CD4-positive, alpha-beta T cell treated with Interferon gamma for 1 hour (primary cell): ENCODE data around the gene PUM2.
"Not testable (repeated sequence)": the region's sequence is repeated elsewhere in the genome, so short reads cannot be mapped to it uniquely, and the experiment has no call there.

ENCODE experiments used
- DNase-seq: peaks from one replicate; pipeline ENCODE4 v3.0.0-alpha.2; 2020

The PUM2 gene

DNA sequence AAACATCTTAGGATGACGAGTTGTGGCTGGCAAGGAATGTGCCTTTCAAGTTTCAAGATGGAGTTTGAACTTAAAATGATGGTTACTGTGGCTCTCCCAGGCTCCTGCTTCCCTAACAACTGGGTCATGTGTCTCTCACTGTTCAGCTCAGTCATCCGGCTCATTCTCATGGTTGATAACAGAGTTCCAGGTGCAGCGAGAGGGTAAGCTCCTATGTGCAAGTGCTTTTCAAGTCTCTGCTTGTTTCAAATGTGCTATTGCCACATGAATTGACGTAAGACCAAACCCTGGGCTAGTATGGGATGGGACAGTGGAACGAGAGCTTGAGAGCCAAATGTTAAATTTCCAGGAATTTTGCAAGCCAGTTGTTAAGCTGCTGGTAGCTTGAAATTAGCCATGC is 19.5 kb upstream of the PUM2 start:
- DNase-seq: no peak

DNA sequence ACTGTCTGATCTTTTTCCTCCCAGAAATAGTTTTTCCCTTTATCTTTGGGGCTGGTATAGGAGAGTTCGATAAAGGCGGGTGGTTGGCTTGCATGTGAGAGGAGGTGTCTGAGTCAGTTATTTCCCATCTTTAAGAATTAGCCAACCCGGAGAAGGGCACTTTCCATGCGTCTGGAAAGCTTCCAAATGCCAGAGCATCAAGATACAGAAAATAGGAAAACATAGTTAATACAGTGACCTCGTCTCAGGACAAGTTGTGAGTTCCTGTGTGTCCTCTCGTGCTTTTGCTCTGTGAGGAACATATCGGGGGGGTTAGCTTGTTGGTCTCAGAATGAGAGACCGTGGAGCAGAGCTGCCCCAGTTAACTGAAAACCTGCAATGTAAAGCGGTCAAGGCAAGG is 18.7 kb upstream of the PUM2 start:
- no peak for DNase-seq

DNA sequence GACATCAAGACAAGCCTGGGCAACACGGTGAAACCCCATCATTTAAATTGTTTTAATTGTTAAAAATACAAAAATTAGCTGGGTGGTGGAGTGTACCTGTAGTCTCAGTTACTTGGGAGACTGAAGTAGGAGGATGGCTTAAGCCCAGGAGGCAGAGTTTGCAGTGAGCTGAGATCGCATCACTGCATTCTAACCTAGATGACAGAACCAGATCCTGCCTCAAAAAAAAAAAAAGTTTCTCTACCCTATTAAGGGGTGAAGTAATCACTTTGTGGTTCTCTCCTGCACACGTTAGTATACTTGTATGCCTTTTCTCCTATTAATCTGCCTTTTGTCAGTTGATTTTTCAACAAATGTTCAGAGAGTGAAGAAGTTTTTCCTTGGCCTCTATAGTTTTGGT is 18.1 kb upstream of the PUM2 start:
- no peak for DNase-seq

DNA sequence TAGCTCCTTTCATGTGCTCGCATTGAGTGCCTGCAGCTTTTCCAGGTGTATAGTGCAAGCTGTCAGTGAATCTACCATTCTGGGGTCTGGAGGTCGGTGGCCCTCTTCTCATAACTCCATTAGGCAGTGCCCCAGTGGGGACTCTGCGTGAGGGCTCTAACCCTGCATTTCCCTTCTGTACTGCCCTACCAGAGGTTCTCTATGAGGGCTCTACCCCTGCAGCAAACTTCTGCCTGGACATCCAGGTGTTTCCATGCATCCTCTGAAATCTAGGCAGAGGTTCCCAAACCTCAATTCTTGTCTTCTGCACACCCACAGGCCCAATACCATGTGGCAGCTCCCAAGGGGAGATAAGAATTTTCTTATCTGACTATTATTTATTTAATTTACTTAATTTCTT is 17.3 kb upstream of the PUM2 start:
- not testable (repeated sequence) for DNase-seq

DNA sequence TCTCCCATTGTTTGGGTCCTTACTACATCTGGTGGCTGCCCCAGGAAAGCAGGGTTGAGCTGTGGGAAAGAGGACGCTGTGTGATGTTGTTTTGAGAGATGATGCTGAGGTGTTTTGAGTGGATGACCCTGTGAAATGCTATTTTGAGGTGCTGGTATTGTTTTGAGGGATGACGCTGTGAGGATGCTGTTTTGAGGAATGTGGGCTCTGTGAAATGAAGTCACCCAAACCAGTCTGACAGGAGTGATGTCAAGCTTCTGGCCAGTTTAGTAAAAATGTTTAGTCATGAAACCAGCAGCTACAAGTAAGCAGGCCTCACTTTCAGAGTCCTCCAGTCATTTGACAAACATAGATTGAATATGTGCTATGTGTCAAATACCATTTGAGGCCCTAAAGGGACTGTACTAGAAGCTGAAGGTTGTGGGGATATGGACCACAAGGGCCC is 16.1 kb upstream of the PUM2 start:
- DNase-seq: no peak

DNA sequence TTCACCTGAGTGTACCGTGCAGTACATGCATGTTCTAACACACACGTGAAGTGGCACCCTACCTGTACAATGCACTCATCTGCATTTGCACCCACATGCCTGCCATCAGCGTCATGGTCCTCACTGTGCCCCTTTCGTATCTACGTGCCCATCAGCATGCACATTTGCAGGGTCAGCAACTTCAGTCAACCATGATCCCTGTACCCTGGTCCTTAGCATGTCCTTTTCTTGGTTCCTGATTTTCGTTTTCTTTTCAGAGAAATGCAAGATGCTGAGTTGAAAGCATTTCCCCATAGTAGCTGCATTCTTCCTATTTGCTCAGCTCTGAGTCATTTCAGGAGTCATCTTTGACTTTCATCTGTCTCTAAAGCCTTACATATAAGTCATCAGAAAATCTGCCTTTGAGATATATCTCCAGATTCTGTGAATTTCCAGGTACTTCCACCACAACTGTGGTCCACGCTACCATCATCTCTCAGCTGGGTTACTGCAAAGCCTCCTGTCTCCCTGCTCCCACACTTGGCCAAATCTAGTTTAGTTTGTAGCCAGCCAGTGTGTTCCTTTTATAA is 14.7 kb upstream of the PUM2 start:
- no peak for DNase-seq

DNA sequence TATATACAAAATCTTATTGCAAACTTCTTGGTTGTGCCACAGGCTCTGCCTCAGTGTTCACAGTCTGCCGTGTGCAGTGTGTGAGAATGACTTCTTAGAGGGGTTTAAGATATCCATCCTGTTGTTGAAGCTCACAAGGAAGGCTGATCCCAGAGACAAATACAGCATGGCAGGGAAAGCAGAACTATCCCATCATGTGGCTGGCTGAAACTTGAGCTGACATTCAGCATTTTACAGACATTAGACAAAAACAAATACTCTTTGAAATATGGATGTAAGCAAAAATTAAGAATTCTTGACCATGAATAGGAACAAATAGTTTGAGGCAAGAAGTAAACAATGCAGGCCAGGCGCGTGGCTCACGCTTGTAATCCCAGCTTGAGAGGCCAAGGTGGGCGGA is 12.9 kb upstream of the PUM2 start:
- DNase-seq: no peak

DNA sequence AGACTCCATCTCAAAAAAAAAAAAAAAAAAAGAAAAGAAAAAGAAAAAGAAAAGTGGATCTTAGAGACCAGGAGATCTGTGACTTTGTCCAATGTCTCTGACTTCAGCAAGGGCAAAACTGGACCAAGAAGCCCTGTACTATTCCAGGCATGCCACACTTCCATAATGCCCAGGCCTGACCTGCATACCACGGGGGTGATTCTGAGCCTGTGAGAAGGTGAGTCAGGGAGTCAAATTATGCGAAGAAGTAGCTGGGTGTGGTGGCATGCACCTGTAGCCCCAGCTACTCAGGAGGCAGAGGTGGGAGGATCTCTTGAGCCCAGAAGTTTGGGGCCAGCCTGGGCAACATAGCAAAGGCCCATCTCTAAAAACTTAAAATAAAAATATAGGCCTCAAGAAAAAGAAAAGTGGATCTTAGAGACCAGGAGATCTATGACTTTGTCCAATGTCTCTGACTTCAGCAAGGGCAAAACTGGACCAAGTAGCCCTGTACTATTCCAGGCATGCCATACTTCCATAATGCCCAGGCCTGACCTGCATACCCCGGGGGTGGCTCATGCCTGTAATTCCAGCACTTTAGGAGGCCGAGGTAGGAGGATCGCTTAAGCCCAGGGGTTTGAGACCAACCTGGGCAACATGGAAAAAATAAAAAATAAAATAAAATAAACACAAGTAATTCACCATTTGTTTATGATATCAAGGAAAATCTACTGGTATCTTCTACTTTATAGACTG is 12.2 kb upstream of the PUM2 start:
- DNase-seq: no peak

DNA sequence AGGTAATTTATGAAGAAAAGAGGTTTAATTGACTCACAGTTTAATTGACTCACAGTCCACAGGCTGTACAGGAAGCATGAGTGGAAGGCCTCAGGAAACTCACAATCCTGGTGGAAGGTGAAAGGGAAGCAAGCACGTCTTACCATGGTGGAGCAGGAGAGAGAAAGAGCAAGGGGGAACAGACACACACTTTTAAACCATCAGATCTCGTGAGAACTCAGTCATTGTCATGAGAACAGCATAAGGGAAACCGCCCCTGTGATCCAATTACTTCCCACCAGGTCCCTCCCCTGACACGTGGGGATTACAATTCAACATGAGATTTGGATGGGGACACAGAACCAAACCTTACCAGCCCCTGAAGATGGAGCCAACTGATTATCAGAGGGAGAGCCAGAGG is 11.2 kb upstream of the PUM2 start:
- DNase-seq: no peak

DNA sequence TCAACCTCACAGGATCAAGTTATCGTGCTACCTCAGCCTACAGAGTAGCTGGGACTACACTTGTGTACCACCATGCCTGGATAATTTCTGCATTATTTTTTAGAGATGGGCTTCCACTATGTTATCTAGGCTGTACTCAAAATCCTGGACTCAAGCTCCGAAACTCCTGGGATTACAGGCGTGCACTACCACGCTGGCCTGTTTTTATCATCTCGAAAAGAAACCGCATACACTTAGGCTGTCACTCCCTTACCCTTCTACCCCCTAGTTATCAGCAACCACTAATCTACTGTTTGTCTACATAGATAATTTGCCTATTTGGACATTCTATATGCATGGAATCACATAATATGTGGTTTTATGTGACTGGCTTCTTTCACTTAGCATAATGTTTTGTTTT is 8.5 kb upstream of the PUM2 start:
- DNase-seq: no peak

DNA sequence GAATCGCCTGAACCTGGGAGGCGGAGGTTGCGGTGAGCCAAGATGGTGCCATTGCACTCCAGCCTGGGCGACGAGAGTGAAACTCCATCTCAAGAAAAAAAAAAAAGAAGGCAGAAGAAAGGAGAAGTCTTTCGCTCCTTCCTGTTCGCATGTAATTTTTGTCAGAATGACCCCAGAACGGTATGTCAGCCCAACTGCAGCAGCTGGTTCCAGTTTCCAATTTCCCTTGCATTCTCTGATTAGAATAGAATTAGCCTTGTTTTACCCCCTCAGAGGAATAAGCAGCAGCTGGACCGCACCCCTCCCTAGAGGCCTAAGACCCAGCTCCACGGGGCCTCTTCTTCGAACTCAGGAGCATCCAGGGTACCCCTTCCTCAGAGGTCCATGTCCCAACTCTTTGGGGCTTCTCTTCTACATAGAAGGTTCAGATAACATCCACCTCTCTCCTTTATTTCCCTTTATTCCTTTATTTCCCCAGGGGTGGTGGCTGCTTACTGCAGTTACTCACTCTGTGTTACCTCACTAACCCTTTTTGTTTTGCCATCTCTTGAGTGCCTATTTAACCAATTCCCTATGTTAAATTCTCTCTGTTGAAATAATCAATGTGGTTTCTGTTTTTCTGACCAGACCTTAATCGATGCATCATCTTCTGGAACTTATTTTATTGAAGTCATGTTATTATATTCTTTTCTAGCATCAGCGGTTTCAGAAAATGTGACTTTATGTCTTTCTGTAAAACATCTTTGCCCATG is 7.2 kb upstream of the PUM2 start:
- DNase-seq: no peak

DNA sequence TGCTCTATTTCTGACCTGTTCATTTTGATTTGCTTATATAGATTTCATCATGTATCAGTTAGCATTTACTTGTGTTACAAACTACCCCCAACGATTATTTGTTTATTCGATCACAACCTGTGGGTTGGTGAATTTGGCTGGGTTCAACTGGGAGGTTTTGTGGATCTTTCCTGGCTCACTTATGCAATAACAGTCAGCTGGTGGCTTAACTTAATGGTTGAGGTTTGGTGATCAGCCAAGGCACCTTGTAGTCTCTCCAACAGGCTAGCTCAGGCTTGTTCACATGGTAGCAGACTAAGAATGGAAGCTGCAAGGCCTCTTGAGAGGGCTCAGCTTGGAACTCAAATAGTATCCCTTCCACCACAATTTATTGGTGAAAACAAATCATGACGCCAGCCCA is 5.4 kb upstream of the PUM2 start:
- DNase-seq: no peak

DNA sequence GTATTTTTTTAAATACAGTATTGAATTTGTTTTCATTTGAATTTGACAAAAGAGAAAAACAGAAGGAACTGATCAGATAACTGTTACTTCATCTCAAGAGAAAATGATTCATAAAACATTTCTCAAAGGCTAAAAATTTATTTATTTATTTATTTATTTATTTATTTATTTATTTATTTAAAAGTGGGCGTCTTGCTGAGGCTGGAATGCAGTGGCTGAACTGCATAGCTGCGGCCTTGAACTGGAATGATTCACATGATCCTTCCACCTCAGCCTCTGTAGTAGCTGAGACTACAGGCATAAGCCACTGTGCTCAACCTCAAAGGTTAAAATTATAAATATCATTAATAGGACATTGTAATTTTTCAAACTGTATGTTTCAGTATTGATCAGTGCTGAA is 4.5 kb upstream of the PUM2 start:
- DNase-seq: no peak

DNA sequence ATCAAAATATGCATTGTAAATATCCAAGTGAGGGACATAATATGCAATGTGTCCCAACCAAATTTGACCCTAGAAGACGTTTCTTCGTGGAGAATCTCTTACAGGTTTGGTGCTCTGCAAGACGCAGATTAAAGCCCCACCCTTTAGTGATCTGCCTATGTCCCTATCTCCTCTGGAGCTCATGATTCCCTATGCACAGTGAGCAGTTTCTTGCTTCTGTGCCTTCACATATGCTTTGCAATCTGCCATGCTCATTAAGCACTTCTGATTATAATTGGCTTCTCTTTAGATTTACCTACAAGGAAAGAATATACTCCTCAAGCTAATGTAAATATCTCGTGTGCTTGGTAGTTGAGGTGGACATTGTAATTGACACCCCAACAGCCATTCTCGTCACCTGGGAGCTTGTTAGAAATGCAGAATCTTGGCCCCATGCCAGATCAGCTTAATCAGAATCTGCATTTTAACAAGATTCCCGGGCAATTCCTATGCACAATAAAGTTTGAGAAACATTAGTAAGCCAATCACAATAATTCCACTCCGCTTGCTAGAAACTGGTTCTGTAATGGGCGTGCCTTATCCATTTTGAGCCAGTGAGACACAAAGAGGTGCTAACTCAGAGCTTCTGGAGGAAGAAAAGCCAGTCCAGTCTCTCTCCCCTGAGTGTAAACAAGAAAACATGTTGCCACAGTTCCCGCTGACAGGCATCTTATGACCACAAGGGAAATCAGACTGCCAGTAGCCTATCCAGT is 2.8 kb upstream of the PUM2 start:
- DNase-seq: no peak

DNA sequence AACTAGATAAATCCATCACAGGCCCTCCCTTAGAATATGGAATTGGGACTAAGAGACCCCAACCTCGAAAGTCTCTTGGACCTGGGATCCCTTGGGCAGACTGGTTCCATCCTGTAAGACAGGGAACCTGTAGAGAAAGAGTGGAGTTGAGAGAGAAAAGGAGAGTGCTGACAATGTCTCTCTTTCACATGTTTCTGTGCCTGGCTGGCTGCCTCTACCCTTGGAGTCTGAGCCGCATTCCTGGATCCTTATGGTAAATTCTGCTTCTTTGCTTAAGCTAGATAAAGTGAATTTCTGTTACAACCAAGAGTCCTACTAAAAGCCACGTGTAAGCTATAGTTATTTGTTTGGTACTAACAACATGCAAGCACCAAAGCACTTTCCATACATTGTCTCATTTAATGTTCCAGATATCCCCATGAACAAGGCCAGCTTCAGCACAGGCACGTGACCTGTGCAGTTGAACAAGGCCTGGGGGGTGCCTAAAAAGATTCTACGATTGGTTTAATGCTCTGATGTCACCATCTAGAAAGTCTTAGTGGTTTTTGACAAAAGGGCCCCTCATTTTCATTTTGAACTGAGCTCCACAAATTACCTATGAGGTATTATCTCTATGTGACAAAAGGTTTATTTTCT is 2.1 kb upstream of the PUM2 start:
- no peak for DNase-seq

DNA sequence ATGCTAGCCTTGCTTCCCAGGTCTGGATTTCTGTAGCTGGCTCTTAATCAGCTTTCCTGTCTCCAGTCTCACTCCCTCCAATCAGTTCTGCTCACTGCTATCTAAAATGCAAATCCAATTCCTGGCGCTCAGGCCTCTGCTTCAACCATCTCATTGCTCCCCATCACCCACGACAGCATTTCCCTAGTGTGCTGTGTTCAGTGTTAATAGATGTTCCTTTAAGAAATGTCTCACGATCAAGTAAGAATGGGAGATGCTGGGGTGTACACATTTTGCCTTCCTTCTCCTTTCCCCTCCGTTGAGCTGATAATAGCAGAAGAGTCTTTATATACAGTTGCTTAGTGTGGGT is 1.6 kb upstream of the PUM2 start:
- DNase-seq: no peak

DNA sequence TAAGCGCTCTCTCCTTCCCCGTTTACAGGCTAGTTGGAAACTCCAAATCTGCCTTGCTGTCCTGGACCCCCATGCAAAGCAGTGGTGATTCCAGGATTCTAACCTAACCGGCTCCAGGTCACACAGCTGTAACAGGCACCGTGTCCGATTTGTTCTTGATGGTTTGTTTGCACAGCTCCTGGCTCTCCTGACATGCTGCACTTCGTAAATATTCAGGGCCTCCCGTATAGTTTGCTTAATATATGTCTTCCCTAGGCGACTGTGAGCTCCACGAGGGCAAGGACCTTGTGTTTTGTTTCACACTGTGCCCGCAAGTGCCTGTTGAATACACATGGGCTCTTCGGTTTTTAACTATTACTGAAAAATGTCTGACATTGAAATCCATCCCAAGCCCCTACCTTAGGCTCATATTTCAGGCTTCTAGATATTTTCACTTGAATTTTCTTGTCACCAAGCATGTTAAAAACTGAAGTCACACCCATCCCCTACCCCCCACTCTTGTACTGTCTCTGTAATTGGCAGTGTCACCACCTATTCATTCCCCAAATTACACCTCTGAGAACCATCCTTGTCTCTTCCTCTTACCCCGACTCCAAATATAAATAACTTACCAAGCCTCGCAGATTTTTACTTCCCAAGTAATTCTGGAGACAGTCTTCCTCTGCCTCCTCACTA is 1.0 kb upstream of the PUM2 start:
- DNase-seq: no peak

DNA sequence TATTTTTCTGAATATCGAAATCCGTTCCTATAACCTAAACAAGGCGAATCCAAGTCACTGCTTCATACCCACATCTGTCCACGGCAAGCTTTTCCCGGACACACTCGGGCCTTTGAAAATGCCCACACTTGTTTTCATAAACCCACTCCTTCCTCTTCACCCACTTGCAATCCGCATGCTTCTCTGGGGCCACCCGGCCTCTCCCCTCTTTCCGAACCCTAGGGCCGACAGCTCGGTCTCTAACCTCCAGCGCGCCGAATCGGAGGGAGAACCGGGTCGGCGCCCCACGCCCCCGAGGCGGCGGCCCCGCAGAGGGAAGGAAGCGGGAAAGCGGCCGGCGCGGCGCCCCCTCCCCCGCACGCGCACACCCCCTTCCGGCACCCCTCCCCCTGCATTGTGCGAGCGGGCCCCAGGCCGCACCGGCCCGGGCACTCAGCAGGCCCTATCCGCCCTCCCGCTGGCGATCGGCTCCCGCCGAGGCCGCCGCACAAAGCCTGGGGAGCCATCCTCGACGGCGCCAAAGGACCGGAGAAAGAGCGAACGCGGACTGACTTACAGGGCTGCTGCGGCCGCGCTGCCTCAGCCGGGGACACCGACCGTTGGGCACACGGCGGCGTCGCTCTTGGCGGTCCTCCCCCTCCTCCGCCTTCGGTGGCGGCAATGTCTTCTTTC is 467 bp downstream of the PUM2 start:
- DNase-seq: no peak

DNA sequence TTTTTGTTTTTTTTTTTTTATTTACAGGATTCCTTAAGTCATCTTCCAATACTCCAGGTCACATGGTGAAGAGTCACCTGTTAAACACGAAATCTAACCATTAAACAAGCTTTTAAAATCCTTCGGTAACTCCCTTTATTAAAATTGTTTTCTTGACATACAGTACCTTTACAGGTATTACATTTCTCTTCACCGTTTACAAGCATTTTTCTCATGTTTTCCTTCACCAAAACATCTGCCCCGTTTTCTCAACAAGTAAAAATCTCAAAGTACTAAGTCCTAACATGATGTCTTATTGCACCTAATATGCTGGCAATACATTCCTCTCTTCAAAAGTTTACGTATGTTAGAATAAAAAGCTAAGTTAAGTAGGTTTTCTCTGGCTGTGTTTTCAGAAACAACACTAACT is 1.1 kb downstream of the PUM2 start:
- DNase-seq: no peak

DNA sequence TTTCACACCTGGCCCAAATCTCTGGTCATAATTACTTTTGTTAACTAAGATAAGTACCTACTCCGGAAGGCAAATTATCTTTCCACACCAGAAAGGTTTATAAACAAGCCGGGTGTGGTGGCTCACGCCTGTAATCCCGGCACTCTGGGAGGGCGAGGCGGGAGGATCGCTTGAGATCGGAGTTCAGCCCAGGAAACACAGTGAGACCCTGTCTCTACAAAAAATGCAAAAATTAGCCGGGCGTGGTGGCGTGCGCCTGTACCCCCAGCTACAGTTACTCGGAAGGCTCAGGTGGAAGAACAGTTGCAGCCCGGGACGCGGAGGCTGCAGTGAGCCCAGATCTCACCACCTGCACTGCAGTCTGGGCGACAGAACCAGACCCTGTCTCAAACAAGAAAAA is 2.1 kb downstream of the PUM2 start:
- DNase-seq: no peak

DNA sequence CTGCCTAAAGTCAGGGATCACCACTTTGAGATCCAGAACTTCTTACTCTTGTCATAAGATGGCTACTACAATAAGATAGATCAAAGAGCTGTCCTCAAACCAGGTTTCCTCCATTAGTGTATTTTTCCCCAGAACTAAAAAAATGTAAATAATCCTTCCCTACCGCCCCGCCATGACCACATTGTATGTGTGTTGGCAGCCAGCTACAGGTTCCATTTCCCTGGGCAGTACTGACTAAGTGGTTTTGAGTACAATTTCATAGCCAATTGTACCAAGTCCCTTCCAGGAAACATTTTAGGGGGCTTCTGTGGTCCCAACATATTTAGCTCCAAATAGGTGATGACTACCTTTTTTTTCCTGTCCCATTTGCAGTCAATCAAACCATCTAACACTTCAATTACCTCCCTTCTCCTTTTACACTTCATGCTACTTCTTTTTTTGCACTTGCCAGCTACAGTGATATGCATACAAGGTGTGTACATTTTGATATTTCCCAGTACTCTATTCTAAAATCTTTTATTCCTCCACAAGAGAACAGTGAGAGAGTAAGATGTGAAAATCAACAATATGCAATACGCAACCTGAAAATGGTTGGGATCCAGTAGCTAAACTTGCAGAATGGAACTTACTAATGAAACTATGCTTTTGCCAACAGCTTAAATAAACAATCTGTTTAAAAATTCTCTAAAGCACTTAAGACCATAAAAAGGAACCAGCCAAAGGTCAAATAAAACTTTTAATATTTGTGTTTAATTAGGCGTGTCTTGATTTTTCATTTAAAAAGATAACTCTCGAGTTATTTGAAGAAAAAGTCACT is 3.9 kb downstream of the PUM2 start:
- no peak for DNase-seq
